Ecto neural progenitor cell (in vitro differentiated cells): Measurements from ENCODE around the gene PEX5.
"Not testable (repeated sequence)": the region's sequence is repeated elsewhere in the genome, so short reads cannot be mapped to it uniquely, and the experiment has no call there.

Experiments
- DNase-seq: peaks from one replicate; pipeline ENCODE4 v3.0.0-alpha.2; 2018; ENCODE audit warnings: low spot score

Gene PEX5

DNA sequence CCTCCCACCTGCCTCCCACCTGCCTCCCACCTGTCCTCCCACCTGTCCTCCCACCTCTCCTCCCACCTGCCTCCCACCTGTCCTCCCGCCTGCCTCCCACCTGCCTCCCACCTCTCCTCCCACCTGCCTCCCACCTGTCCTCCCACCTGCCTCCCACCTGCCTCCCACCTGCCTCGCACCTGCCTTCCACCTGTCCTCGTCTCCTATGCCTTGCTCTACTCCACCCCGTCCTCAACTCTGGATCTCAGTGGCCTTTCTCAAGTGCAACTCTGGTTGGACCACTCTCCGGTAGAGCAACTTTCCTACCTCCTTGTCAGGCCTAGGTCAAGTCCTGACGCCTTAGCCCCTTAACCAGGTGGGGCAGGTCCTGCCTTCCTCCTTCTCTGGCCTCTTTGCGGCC is 29.3 kb upstream of the PEX5 start:
- no peak for DNase-seq

DNA sequence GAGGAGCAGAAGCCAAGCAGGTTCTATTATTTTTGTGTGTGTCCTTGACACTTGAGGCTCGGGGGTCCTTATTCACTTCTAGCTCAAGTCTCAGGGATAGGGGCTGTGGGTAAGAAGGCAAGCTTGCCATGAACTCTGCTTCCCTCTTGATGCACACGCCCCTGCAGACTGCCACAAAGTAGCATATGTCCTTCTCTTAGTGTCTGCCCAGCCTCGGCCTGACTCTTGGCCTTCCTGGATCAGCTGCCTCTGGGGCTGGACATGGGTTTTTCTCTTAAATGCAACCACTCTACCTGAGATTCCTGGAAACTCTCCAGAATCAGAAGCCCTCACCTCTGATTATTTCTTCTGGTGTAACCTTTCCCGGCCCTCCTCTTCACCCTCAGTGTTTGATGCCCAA is 28.2 kb upstream of the PEX5 start:
- DNase-seq: no peak

DNA sequence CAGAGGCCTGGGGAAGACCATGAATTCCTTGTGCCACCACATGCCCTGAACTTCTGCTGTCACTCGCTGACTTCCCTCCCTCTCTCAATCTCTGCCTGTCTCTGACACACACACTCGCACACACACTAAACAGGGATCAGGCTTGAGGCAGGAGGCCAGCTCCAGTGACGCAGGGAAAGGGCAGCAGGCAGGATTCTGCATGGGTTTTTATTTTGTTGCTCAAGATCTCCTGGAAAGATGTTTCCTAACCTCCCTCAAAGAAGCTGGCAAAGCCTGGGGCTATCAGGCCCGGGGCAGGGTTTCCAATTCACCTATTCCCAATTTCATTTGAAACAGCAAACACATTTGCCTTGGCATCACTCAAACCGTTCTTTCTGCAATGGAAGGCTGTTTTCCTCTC is 27.7 kb upstream of the PEX5 start:
- no peak for DNase-seq

DNA sequence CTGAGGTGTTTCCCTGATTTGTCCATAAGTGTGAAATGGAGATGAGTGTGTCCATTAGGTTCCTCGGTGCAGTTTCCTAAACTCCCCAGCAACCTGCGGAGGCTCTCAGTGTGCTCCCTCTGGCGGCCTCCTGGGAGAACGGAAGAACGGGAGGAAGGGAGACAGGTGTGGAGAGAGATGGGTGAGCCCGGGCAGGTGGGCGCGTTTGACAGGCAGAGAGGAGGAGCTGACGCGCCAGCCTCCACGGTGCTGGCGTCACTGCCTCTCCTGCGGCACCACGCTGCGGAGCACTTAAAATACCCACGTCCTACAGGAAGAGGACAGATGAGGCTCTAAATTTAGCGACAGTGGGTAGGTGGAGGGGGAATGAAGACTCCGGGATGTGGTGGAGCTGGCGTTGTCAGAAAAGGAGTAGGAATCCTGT is 26.8 kb upstream of the PEX5 start:
- no peak for DNase-seq

DNA sequence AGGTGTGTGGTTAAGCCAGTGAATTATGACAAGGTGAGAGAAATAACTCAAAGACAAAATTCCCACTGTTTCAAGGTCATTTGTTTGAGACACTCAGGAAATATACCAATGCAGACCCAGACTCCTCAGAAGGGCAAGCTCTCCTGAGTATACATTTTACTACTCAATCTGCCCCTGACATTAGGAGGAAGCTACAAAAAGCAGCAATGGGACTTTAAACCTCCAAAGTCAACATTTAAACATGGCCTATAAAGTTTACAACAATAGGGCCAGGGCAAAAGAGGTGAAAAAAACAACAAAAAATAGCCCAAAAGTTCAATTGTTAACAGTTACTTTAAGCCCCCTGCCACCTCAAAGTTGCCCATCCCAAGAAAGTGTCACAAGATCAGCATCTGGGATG is 19.5 kb upstream of the PEX5 start:
- DNase-seq: no peak

DNA sequence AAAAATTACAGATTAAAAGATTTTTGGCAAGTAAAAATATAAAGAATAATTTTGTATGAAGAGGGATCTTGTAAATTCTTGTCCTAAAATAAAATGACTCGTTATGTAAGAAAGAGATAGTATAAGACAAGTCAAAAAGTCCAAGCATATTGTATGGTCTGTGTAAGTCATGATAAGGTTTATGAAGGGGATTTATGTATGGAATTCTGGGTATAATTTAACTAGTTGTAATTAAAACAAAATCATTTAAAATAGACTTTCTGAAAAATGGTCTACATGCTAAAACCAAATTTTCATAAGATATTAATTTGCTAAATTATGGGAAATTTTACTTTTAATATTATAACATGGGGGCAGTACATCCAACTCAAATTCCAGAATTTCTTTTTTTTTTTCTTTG is 17.6 kb upstream of the PEX5 start:
- no peak for DNase-seq

DNA sequence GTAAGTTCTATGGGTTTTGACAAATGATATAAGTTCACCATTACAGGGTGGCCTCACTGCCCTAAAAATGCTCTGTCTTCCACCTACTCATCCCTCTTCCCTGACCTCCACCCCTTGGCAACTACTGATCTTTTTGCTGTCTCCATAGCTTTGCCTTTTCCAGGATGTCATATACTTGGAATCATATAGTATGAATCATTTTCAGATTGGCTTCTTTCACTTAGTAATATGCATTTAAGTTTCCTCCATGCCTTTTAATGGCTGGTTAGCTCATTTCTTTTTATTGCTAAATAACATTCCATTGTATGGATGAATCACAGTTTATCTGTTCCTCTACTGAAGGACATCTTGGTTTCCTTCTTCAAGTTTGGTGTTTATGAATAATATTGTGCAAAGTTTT is 14.0 kb upstream of the PEX5 start:
- DNase-seq: no peak

DNA sequence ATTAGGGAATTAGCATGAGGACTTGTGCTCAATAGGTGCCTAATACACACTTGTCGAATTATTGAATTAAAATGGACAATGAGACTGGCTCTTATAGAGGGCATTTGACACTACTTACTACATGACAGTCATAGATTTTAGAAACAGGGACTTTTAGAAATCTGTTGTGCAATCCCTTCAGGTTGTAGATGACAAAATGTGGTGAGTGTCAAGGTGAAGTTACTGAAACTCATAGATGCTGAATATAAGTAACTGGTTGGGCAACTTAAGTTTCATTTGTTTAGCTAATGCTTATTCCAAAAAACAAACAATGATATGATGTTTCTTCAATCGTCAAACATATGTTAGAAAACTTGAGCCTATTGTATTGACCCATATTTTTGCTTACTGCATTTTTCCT is 12.9 kb upstream of the PEX5 start:
- no peak for DNase-seq

DNA sequence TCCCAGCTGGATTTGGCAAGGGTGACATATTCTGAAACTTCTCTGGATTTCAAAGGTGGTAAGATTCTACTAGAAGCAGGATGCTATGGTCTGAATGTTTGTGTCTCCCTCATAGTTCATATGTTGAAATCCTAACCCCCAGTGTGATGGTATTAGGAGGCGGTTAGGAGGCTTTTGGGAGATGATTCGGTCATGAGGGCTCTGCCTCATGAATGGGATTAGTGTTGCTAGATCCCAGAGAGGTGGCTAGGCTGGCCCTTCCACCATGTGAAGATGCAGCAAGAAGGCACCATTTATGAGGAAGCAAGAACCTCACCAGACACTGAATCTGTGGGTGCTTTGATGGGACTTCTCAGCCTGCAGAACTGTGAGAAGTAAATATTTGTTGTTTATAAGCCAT is 11.0 kb upstream of the PEX5 start:
- no peak for DNase-seq

DNA sequence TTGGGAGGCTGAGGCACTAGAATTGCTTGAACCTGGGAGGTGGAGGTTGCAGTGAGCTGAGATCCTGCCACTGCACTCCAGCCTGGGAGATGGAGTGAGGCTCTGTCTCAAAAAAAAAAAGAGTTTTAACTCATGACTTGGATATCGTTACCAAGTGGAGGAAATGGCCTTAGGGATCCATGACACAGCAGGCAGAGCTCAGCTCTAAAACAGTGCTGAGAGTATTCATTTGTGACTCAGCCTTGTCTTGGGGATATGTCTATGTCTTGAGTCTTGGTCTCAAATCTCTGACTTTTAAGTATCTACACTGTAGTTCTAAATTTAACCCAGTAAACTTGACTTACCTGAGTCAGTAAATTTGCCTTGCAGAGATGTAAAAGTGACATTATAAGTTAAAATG is 8.8 kb upstream of the PEX5 start:
- no peak for DNase-seq

DNA sequence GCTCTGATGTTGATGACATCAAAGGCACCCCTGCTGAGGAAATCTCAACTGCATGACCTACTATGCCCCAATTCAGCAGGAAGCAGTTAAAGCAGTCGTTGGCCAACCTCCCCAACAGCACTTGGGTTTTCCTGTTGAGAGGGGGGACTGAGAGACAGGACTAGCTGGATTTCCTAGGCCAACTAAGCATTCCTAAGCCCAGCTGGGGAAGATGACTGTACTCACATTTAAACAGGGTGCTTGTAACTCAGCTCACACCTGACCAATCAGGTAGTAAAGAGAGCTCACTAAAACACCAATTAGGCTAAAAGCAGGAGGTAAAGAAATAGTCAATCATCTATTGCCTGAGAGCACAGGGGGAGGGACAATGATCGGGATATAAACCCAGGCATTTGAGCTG is 3.4 kb upstream of the PEX5 start:
- not testable (repeated sequence) for DNase-seq

DNA sequence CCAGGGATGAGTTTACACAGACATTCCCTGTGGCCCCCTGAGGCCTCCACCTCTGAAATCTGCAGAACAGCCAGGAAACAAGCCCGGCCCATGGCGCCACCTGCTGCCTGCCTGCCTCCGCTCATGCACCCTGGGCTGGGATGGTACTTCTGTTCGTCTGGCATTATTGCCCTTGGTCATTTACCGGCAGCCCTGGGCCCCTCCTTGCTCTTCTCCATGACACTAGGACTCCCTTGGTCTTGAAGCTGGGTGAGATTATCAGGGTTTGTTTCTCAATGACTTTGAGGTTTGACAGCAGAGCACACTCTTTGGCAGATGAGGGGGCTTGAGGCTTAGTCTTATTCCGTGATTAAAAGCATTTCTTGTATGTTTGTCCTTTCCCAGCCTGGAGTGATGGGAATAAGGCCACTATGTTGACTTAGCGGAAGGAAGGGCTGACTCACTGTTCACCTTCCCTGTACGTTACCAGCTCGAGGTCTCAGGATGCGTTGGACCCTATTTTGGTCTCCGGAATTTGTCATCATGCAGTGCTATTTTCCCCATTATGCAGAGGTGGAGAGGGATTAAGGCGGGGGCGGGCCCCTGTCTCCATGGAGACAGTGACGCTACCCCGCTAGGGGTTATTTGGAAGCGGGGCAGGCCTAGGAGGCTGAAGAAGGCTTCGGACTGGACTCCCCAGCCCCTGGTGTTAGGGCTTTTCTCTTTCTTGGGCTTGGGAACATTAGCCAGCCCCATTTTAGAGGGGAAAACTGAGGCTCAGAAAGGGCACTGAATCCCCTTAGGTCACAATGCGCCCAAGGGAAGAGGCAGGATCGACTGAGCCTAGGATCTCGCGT is 706 bp upstream of the PEX5 start:
- DNase-seq: peak; percentile 91

DNA sequence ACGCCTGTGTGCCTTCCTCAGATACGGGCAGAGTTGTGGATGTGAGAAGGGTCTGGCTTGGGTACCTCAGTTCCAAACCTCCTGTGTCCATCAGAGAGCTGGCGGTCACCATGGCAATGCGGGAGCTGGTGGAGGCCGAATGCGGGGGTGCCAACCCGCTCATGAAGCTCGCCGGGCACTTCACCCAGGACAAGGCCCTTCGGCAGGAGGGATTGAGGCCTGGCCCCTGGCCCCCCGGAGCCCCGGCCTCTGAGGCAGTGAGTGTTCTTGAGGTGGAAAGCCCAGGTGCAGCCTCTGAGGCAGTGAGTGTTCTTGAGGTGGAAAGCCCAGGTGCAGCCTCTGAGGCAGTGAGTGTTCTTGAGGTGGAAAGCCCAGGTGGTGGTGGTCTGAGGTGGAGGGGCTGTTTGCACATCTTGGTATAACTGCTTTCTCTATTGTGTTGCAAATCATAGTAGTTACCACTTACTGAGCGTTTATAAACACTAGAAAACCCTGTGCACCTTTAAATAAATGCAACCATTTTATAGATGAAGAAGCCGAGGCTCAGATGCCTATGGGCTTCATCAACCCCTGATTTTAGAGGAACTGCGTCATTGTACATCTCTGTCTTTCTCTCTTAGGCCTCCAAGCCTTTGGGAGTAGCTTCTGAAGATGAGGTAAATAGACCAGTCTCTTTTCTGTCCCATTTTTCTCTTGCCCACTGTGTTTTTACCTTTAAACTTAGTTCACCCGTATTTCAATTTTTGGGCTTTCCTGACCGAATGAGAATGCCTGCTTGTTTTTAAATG is 976 bp downstream of the PEX5 start:
- DNase-seq: no peak

DNA sequence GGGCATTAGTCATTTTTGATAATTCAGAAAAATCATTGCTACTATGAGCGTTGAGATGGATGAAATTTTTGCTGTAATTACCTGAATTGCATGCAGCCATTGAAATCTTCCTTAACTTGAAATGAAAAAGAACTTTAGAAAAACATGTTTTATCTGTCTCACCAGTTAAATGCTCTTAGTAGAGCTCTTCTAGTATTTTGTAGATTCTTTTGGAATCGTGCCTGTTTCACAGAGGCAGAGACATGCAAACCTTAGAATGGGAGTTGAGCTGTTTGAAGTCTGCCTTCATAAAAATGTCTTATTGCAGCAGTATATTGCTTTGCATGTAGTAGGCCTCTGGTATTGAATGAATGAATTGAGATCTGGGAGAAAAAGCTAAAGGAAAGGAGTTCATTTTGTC is 4.2 kb downstream of the PEX5 start:
- no peak for DNase-seq

DNA sequence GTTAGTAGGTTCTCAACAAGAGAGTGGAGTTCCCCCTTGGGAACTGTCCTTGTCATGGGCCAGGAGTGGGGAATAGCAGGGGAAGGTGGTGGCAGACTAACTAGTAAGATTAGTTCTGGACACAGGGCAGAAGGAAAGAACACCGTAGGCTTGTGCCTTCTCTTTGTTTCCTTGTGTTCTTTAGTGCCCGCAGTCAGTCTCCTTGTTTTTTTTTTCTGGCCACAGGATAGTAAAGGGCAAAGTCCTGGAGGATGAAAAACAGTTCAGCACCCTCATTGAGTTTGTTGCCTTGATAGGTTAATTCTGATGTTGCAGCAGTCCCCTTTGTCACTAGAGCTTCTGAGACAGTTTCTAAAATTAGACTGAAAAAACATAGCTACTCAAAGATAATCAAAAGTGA is 8.4 kb downstream of the PEX5 start:
- DNase-seq: no peak

DNA sequence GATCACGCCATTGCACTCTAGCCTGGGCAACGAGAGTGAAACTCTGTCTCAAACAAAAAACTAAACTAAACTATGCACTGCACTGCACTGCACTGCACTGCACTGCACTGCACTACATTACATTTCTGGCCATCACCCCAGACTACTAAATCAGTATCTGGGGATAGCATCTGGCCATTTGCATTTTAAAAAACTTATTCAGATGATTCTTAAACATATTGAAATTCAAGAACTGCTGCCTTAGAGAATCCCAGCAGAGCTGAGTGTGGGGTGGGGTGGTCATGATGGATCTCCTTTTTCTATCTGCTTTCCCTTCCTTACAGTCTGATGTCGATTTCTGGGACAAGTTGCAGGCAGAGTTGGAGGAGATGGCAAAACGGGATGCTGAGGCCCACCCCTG is 13.6 kb downstream of the PEX5 start:
- no peak for DNase-seq

DNA sequence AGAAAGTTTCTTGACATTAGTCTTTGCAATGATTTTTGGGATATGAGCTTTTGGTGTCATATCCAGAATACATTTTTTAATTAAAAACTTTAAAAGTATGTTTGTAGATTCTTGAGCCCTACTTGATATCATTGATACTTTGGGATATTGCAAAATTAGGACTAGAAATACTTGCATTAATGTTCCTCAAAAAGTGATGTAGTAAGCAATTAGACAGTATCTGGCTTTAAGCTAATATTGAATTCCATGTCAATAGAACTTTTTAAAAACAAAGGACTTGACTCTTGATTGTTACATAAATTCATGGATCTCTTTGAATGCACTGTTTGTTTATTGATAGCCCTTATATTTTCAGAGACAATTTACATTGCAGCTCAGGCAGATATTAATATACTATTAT is 15.6 kb downstream of the PEX5 start:
- no peak for DNase-seq

DNA sequence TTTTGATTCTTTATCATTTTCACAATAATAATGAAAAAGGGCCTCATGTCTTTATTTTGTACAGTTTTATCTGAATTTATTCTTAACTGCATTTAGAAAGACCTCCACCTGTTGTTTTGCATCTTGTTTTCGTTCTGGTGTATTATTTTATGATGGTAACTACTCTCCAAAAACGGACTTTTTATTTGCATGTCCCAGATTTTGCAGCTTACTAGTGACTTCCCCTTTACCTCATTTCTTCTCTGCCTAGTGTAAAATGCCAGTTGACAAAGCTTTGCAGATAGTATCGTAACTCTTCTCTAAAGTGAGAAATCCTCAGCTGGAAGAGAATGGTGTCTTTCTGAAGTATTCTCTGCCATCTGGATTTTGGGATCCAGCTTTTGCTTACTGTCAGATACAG is 17.2 kb downstream of the PEX5 start:
- no peak for DNase-seq

DNA sequence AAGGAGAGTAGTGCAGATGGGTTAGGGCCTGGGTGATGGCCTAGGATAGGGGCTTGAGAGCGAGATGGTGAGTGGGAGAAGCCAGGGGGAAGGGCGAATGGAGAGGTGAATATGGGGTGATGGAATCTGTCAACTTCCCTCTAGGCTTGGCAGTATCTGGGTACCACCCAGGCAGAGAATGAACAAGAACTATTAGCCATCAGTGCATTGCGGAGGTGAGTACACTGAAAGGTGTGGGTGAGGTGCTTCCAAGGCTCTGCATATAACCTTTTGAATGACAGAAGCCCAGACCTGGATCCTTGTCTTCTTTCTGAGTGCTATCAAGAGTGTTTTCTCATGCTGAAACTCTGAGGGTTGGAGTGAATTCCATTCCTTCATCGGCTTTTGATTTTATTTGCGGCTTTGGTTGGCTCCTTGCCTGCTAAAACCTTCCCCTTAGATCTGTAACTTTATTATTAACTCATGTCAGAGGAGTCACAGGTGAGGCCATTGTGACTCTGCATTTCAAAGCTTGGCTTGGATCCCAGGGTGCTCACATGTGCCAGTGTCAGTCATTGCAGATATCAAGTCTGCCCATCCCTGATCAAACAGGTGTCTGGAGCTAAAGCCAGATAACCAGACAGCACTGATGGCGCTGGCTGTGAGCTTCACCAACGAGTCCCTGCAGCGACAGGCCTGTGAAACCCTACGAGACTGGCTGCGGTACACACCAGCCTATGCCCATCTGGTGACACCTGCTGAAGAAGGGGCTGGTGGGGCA is 18.6 kb downstream of the PEX5 start:
- DNase-seq: no peak

DNA sequence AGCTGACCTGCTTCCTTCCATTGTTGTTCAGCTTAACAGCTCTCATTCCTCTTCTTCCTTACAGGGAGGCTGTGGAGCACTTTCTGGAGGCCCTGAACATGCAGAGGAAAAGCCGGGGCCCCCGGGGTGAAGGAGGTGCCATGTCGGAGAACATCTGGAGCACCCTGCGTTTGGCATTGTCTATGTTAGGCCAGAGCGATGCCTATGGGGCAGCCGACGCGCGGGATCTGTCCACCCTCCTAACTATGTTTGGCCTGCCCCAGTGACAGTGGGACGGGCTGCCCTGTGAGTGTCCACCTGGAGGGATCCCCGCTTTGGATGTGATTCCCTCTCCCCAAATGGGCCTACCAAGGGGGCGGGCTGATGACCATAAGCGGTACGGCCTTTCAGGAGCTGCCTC is 20.5 kb downstream of the PEX5 start:
- DNase-seq: no peak

DNA sequence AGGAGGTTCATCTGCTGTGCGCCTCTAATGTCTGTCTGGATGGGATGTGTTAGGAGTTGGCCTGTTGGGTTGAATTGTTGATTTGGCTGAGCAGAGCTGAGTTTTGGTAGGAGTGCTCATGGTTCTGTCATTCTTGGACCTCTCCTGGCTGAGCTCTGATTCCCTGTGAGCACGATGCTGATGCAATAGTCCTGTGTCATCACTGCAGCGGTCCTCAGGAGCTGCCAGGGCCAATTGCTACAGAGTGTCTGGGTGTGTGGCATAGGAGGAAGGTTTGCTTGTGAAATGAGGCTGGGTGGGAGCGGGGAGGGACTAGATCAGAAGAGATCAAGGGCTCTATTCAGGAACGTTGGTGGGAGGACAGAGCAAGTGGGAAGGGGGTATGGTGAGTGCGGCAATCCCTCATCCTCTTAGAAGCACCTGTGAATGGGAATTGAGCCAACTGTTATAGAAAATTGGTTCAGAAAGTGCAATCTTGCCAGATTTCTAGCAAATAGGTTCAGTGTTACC is 21.2 kb downstream of the PEX5 start:
- no peak for DNase-seq

DNA sequence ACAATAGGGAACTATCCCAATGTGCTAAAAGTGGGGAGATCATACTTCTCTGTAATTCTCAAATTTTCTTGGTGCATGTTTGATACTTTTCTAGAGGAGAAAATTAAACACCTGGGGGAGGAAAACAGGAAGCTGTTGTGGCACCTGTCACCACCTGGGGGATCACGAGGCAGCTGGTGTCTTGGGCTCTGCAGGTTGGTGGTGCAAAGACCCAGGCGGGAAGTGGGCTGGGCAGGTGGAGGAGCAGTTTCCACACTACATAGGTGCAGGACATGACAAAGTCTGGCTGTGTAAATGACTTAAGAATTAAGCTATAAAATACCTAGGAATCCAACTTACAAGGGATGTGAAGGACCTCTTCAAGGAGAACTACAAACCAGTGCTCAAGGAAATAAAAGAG is 23.2 kb downstream of the PEX5 start:
- DNase-seq: no peak

DNA sequence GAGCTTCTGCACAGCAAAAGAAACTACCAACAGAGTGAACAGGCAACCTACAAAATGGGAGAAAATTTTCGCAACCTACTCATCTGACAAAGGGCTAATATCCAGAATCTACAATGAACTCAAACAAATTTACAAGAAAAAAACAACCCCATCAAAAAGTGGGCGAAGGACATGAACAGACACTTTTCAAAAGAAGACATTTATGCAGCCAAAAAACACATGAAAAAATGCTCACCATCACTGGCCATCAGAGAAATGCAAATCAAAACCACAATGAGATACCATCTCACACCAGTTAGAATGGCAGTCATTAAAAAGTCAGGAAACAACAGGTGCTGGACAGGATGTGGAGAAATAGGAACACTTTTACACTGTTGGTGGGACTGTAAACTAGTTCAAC is 24.3 kb downstream of the PEX5 start:
- DNase-seq: not testable (repeated sequence)
